Natural killer cell (primary cell): Measurements from ENCODE around the gene GPR107. TPM values are rescaled to one million over a fixed set of nuclear protein-coding genes. Genes with fewer than 3 reads are reported as not detected.
A peak's percentile ranks its signal among the peaks of the same experiment; 100 is the strongest.

Source experiments
- ATAC-seq, 3 donors: fragments of 150-1000 bp in 2 of 3; fragments of 200-7000 bp in 1 of 3; cut with Tn5 transposase; 1 replicate in 1 of 3; 2 replicates in 2 of 3; pipeline ENCODE4 v1.10.0; 2021; ENCODE audit warnings: mild to moderate bottlenecking in 2 of 3, moderate library complexity in 2 of 3
- DNase-seq, 2 donors: peaks; one replicate each; pipeline versions ENCODE4 v3.0.0 to v3.0.0-alpha.2; 2013 to 2021; ENCODE audit warnings: mixed read lengths in 1 of 2
- H3K27ac ChIP-seq: one replicate; pipeline ENCODE4 v1.5.1; 2013; ENCODE audit warnings: mild to moderate bottlenecking, low read length
- H3K27me3 ChIP-seq: one replicate; pipeline ENCODE4 v1.6.1; 2013; ENCODE audit warnings: low read length; ENCODE audit not compliant: control insufficient read depth, insufficient read depth
- H3K36me3 ChIP-seq: one replicate; pipeline ENCODE4 v1.6.1; 2013; ENCODE audit warnings: low read length; ENCODE audit not compliant: control insufficient read depth, insufficient read depth
- H3K4me1 ChIP-seq: one replicate; pipeline ENCODE4 v1.6.1; 2013; ENCODE audit warnings: low read length; ENCODE audit not compliant: control insufficient read depth, insufficient read depth
- H3K4me3 ChIP-seq: one replicate; pipeline ENCODE4 v1.5.1; 2013; ENCODE audit warnings: low read length
- H3K9me3 ChIP-seq: one replicate; pipeline ENCODE4 v1.6.1; 2013; ENCODE audit warnings: low read length; ENCODE audit not compliant: control insufficient read depth, insufficient read depth
- H3K27ac Mint-ChIP-seq, 2 donors: one replicate each; pipeline ENCODE4 v1.8.0; 2022; ENCODE audit warnings: mild to moderate bottlenecking in 2 of 2, mixed read lengths in 2 of 2, moderate library complexity in 1 of 2
- H3K27me3 Mint-ChIP-seq, 2 donors: one replicate each; pipeline ENCODE4 v1.8.0; 2022; ENCODE audit warnings: low read depth in 2 of 2, mixed read lengths in 2 of 2
- H3K36me3 Mint-ChIP-seq: one replicate; pipeline ENCODE4 v1.8.0; 2022; ENCODE audit warnings: mixed read lengths
- H3K4me1 Mint-ChIP-seq, 2 donors: one replicate each; pipeline ENCODE4 v1.8.0; 2022; ENCODE audit warnings: mixed read lengths in 2 of 2
- H3K4me3 Mint-ChIP-seq: one replicate; pipeline ENCODE4 v1.8.0; 2022; ENCODE audit warnings: mild to moderate bottlenecking, moderate library complexity, mixed read lengths
- H3K9me3 Mint-ChIP-seq, 2 donors: one replicate each; pipeline ENCODE4 v1.8.0; 2022; ENCODE audit warnings: mixed read lengths in 2 of 2
- WGBS: methylation state at CpG from one replicate; pipeline ENCODE4 v1.1.7; 2013; ENCODE audit warnings: missing lambda C conversion rate; ENCODE audit not compliant: insufficient coverage; 5-methylcytosine and 5-hydroxymethylcytosine counted together
- intact Hi-C: fragments of 100-400 bp; cut with micrococcal nuclease; formaldehyde crosslinking; loops from one replicate; pipeline ENCODE4 v1.14.2; 2022
- total RNA-seq, 4 donors: library from RNA; stranded (reverse); fragments of 120-200 nt in 1 of 4; gene quantifications; one replicate each; pipeline versions ENCODE4 v1.2.3 to v1.2.4, GENCODE V29; 2013 to 2022
- TF ChIP-seq, protein P1 (sequence below): fragments of 200-600 bp; IDR thresholded peaks from one replicate; pipeline ENCODE4 v1.8.0; 2022; ENCODE audit warnings: antibody characterized with exemption

The GPR107 gene
- total RNA-seq, 3 donors from 2014 or later (not counting 1 experiment from before 2014, with no cell fraction given) = 32.9 to 49.5 (median 41.8) TPM

- DNase-seq (peak; percentile 80 to 94), ATAC-seq (peak; percentile 76 to 87 (median 82))
- Mint-ChIP-seq H3K27ac (peak overlapping the region; percentile 85 to 89), H3K4me3 (peak overlapping the region; percentile 73), H3K27me3 (no peaks in the 10 kb centered on the region), H3K36me3 (no peaks in the 10 kb centered on the region), H3K9me3 (no peaks in the 10 kb centered on the region), H3K4me1 (peaks cover 27 to 42% of the 10 kb centered on the region in 2 donors)
- TF ChIP-seq, protein P1, sequence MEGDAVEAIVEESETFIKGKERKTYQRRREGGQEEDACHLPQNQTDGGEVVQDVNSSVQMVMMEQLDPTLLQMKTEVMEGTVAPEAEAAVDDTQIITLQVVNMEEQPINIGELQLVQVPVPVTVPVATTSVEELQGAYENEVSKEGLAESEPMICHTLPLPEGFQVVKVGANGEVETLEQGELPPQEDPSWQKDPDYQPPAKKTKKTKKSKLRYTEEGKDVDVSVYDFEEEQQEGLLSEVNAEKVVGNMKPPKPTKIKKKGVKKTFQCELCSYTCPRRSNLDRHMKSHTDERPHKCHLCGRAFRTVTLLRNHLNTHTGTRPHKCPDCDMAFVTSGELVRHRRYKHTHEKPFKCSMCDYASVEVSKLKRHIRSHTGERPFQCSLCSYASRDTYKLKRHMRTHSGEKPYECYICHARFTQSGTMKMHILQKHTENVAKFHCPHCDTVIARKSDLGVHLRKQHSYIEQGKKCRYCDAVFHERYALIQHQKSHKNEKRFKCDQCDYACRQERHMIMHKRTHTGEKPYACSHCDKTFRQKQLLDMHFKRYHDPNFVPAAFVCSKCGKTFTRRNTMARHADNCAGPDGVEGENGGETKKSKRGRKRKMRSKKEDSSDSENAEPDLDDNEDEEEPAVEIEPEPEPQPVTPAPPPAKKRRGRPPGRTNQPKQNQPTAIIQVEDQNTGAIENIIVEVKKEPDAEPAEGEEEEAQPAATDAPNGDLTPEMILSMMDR = peak; percentile 90
- H3K36me3 ChIP-seq = peaks cover 37% of the 10 kb centered on the region
- H3K9me3 ChIP-seq = no peaks in the 10 kb centered on the region
- H3K4me3 ChIP-seq = no peak overlapping the region
- H3K27me3 ChIP-seq = no peaks in the 10 kb centered on the region
- H3K4me1 ChIP-seq = peaks cover 23% of the 10 kb centered on the region
- intact Hi-C loops = loop anchor here (1.0 to 2.0 kb wide), 3 partner anchors 21 to 129 kb away; partner anchors contain the start of gene NCS1
- H3K27ac ChIP-seq = no peak overlapping the region
- WGBS = 58% methylated on average over 6 of the region's 10 CpGs
Measured at GRCh38 chr9:130107234-130107861, 53.6 kb downstream of the GPR107 start.

DNA sequence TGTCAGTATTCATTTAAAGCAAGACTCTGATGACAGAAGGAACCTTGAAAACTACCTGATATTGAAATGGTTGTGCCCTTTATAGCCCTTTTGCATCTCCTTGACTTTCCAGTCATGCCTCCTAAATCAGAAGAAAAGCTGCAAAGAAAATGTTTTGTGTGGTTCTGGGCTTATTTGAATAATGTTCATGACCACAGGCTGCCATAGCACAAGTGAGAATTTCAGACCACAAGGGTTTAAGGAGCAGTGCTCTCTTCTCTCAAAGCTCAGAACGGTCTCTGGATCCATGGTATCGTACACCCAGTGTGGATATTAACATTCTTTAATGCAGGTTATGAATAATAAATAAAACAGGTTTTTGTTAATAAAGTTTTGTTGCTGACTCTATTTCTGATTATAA lies 54.2 kb downstream of the GPR107 start:
- intact Hi-C loops = loop anchor here (1.0 to 2.0 kb wide), 3 partner anchors 20 to 128 kb away; partner anchors contain the start of gene NCS1
- H3K36me3 ChIP-seq = peaks cover 34% of the 10 kb centered on the region
- peak in 2 of 3 donors; percentile 13 to 37 for ATAC-seq
- H3K27ac Mint-ChIP-seq = peak overlapping the region; percentile 85 to 89
- H3K27me3 Mint-ChIP-seq = no peaks in the 10 kb centered on the region
- H3K27me3 ChIP-seq = no peaks in the 10 kb centered on the region
- H3K4me1 ChIP-seq = peaks cover 30% of the 10 kb centered on the region
- no peak overlapping the region for H3K4me3 ChIP-seq
- peak overlapping the region; percentile 15 for H3K4me3 Mint-ChIP-seq
- TF ChIP-seq, protein P1 = no peak
- H3K36me3 Mint-ChIP-seq = no peaks in the 10 kb centered on the region
- H3K9me3 Mint-ChIP-seq = no peaks in the 10 kb centered on the region
- whole genome bisulfite sequencing = 44% methylated on average over 2 of the region's 2 CpGs
- H3K27ac ChIP-seq = no peak overlapping the region
- peaks cover 29 to 48% of the 10 kb centered on the region in 2 donors for H3K4me1 Mint-ChIP-seq
- no peaks in the 10 kb centered on the region for H3K9me3 ChIP-seq
- DNase-seq = no peak

DNA sequence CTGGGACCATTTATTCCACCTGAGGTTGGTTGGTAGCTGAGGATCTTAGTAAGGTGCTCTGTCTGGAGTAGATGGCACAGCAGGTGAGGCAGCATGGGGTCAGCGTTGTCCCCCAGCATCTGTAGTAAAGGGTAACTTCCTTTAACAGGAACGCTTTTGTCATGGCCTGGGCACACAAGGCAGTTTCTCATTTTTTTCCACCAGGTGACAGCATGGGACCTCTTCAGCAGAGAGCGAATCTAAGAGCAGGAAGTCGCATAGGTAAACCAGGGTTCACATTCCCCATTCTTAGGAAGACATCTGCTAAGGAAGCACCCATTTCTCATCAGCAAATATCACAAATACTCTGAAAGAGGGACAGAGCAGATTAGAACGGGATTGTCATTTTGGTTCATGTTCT lies 56.5 kb downstream of the GPR107 start:
- no peaks in the 10 kb centered on the region for H3K9me3 ChIP-seq
- no peaks in the 10 kb centered on the region for H3K27me3 Mint-ChIP-seq
- peak overlapping the region; percentile 16 to 37 for H3K27ac Mint-ChIP-seq
- no peak overlapping the region for H3K4me3 ChIP-seq
- H3K9me3 Mint-ChIP-seq = no peaks in the 10 kb centered on the region
- no peaks in the 10 kb centered on the region for H3K36me3 Mint-ChIP-seq
- intact Hi-C loops = no loop called here
- H3K4me1 ChIP-seq = peaks cover 35% of the 10 kb centered on the region
- 89% methylated on average over 5 of the region's 5 CpGs for WGBS
- ATAC-seq (no peak), DNase-seq (peak in 1 of 2 donors; percentile 49)
- H3K4me1 Mint-ChIP-seq = peaks cover 29 to 49% of the 10 kb centered on the region in 2 donors
- H3K27me3 ChIP-seq = no peaks in the 10 kb centered on the region
- peaks cover 21% of the 10 kb centered on the region for H3K36me3 ChIP-seq
- no peak overlapping the region for H3K4me3 Mint-ChIP-seq
- TF ChIP-seq, protein P1 = no peak
- no peak overlapping the region for H3K27ac ChIP-seq
